GM12872 (cell line): ENCODE measurements around the gene TLCD3B.

Source experiments
- TF ChIP-seq, protein P1 (sequence below): IDR thresholded peaks from 3 replicates; pipeline ENCODE4 v1.5.1; 2011; ENCODE audit warnings: low read depth, mild to moderate bottlenecking, low read length, moderate library complexity; ENCODE audit not compliant: insufficient read depth

The TLCD3B gene

DNA sequence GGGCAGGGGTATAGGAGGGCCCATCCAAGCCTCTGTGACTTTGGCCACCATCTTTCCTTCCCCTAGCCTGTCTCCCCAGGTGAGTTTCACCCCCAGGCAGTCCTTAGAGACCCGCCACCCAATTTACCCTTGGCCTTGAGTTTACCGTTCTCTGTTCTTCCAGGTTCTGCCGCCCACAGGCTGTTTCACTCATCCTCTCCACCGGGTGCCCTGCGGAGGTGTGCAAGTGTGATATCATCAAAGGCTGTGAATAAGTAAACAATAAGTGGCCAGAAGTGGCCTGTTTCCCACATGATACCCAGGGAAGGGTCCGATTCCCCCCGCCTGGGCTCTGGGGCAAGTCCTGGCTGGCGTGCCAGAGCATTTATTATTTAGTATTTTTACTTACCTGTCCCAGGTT, 15.1 kb upstream of the TLCD3B start:
- TF ChIP-seq, protein P1, sequence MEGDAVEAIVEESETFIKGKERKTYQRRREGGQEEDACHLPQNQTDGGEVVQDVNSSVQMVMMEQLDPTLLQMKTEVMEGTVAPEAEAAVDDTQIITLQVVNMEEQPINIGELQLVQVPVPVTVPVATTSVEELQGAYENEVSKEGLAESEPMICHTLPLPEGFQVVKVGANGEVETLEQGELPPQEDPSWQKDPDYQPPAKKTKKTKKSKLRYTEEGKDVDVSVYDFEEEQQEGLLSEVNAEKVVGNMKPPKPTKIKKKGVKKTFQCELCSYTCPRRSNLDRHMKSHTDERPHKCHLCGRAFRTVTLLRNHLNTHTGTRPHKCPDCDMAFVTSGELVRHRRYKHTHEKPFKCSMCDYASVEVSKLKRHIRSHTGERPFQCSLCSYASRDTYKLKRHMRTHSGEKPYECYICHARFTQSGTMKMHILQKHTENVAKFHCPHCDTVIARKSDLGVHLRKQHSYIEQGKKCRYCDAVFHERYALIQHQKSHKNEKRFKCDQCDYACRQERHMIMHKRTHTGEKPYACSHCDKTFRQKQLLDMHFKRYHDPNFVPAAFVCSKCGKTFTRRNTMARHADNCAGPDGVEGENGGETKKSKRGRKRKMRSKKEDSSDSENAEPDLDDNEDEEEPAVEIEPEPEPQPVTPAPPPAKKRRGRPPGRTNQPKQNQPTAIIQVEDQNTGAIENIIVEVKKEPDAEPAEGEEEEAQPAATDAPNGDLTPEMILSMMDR: no peak

DNA sequence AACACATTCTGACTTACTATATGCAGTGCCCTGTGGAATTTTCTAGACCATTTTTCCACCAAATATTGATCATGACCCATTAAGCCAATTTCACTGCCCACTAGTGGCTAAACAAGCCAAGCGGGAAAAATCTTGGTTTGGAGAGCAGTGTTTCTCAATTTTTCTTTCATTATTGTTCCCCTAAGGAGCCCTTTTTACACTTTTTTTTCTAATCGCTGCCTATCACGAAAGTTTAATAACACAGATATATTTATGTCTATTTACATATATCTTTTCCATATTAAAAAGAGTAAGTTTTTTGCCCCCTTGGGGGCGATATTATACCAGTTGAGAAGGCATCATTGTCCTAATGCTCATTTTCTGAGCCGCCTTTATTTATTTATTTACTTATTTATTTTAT, 10.8 kb upstream of the TLCD3B start:
- TF ChIP-seq, protein P1: peak; percentile 32; the same call in 1 of the 3 replicates

GRCh38 chr16:30040221-30040620, 9.2 kb upstream of the TLCD3B start:
- TF ChIP-seq, protein P1: no peak

GRCh38 chr16:30033270-30033669, 2.2 kb upstream of the TLCD3B start:
- TF ChIP-seq, protein P1: no peak

- TF ChIP-seq, protein P1: peak; percentile 89
Measured at GRCh38 chr16:30032083-30032819, 1.2 kb upstream of the TLCD3B start.

GRCh38 chr16:30031477-30031918, 427 bp upstream of the TLCD3B start:
- TF ChIP-seq, protein P1: no peak

GRCh38 chr16:30030011-30030685, 923 bp downstream of the TLCD3B start:
- TF ChIP-seq, protein P1: no peak
